Measurements from ENCODE around the gene SRBD1.
A peak's percentile ranks its signal among the peaks of the same experiment; 100 is the strongest.

SRBD1 gene

DNA sequence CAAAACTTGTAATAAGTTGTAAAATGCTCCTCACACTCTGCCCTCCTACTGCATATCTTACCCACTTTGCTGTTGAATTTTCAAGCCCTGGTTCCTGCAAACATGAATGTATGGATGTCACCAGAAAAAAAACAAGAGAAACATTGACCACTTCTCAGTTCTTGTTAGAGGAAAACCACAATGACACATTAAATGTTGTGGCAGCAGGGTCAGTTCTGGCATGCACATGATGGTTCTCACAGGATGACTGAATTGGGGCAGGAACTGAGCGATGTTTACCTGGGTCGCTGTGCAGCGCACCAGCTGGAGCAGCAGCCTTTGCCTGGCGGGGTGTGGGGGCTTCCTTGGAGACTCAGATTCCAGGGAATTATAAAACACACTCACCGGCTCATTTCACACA, 26.4 kb upstream of the SRBD1 start:
- FAIRE-seq (peak; percentile 60), DNase-seq (ENCODE audit: extremely low spot score, insufficient read length, low read depth) (no peak)

DNA sequence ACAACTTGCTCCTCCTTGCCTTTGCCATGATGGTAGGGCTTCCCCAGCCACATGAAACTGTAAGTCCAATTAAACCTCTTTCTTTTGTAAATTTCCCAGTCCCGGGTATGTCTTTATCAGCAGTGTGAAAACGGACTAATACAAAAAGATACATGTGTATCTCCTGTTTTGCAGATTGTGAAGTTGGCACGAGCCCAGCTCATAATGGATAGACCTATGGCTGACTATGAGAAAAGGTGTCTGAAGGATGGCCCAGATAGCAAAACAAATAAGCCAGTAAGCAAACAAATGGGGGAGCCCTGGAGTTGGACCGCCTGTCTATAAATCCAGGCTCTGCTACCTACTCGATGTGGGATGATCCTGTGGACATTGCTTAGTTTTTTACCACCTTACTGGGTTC, 24.9 kb upstream of the SRBD1 start:
- DNase-seq (ENCODE audit: extremely low spot score, insufficient read length, low read depth) (no peak), FAIRE-seq (no peak)

DNA sequence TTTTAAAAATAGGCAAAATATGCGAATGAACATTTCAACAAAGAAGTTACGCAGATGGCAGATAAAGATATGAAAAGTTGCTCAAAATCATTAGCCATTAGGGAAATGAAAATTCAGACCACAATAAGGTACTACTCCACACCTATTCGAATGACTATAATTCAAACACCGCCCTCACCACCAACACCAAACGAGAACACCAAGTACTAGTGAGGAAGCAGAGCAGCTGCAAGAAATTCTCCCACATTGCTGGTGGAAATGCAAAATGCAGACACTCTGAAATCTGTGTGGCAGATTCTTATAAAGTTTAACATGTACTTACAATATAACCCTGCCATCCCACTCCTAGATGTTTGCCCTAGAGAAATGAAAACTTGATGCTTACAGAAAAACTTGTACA, 23.2 kb upstream of the SRBD1 start:
- FAIRE-seq, result no peak
- no peak for DNase-seq (ENCODE audit: extremely low spot score, insufficient read length, low read depth)

DNA sequence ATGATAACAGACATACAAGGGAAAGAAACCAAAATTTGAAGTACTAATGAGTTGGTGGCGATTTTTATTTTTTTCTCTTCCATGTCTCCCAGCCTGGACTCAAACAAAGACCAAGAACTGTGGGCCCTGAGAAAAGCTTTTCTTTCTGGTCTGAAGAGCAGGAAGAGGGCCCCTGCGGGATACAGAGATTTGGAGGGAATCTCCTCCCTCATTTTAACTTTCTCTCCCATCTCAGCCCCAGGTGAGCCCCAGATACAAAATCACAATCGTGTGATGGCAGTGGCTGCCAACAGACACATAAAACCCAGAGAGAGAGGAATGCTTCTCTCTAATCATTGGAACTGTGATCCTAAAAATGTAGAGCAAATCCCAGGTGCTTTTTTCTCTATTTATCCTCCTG, 20.9 kb upstream of the SRBD1 start:
- no peak for FAIRE-seq
- DNase-seq (ENCODE audit: extremely low spot score, insufficient read length, low read depth), result no peak

DNA sequence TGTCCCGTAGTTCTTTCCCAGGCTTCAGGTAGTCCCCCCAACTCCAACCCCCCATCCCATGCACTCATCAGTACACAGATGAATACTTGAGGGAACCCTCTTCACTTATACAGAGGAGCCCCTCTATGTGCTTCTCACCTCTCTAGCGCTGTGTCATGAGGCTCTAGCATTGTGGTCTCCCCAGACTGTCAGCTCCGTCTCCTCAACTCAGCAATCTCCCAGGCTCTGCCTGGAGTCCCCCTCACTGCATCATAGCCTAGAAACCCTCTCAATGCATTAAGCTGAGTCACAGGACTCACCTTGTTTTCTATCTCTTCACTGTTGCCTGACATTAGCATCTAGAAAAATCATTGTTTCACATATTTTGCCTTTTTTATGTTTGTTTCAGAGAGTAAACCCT, 20.3 kb upstream of the SRBD1 start:
- no peak for FAIRE-seq
- no peak for DNase-seq (ENCODE audit: extremely low spot score, insufficient read length, low read depth)

DNA sequence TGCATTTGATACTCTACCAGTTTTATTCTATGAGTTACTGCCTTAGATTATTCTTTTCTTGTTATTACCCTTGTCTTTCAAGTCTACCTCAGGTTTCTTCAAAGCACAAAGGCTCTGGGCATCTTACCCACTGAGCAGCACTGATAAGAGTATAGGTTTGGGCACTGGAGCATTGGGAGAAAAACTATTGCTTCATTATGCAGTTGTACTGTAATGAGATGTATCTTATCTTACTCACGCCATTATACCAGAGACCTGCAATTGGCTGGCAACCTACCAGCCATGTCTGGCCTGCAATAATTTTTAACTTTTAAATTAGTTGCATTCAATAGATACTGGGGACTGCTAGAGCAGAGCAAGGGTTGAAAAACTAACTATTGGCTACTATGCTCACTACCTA, 18.9 kb upstream of the SRBD1 start:
- no peak for DNase-seq (ENCODE audit: extremely low spot score, insufficient read length, low read depth)
- no peak for FAIRE-seq

DNA sequence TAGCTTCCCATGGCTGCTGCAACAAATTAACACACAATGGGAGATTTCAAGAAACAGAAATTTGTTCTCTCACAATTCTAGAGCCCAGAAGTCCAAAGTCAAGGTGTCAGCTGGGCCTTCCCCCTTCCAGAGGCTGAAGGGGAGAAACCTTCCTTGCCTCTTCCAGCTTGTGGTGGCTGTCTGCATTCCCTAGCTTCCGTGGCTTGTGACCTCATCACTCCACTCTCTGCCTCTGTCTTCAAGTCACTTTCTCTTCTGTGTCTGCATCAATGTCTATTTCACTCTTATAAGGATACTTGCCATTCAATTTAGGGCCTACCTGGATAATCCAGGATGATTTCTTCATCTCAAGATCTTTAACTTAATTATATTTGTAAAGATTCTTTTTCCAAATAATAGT, 16.8 kb upstream of the SRBD1 start:
- no peak for DNase-seq (ENCODE audit: extremely low spot score, insufficient read length, low read depth)
- FAIRE-seq, result no peak

DNA sequence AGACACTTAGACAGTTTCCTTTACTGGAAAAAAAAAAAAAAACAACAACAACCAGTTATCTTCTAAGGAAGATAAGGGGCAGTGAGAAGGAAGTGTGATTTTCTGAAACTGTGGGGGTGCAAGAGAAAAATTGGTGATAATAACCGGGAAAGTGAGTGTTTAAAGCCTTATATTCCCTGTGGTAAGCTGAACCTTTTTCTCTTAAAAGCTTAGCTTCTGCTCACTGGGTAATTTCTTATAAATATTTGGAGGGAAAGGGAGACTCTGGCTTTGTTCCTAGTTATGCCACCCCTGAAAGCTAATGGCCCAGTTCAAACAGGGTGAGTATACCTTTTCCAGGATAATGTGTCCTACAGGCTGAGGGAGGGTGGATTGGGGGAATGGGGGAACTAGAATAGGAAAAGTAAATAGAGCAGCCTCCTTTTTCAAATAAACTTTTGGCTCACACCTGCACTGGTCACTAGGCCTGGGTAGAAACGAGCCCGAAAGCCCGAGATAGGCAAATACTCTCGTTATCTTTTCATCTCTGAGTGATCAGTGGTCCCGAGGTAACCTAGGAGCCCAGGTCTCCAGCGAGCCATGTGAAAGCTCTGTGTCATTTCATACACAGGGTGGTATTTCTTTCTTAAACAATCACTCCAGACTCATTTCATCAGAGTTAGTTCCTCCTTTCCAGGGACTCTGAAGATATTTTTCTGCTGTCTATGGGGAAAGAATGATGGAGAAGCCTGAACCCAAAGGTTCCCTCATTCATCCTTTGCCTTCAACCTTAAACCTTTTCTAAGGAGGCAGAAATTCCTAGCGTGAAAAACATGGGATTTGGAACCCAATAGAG, 15.5 kb upstream of the SRBD1 start:
- DNase-seq (ENCODE audit: extremely low spot score, insufficient read length, low read depth), result no peak
- FAIRE-seq, result no peak

DNA sequence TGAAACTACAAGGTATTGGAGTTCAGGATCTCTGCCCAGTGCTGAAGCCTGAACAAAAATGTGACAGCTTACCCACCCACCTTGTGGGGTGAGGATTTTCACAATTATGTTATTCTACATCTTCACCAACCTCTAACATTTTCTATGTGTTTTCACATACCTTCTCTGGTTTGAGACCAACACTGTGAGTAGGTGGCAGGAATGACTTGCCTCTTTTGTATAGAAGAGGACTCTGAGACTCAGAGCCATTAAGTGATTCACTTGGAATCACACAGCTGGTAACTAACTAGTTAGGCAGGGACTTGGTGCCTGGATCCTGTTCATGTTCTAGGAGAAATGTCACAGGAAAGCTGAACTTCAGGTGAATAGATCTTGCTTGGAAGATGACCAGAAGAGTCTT, 14.8 kb upstream of the SRBD1 start:
- DNase-seq (ENCODE audit: extremely low spot score, insufficient read length, low read depth) (no peak), FAIRE-seq (no peak)

DNA sequence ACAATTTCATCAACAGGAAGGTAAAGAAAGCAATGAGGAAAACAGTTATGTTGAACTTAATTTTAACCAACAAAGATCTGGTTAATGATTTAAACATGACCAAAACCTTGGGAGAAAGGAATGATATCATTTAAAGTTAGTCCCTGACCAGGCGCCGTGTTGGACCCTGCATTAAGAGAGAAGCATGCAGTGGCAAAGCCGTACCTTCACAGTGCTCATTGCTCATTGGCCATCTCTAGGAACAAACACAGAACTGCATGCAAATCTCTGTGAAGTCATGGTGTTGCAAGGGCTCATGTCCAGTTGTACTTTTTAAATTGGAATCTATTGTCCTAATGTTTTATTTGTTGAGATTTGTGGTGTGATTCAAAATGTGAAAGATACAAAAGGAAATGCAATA, 12.0 kb upstream of the SRBD1 start:
- DNase-seq (ENCODE audit: extremely low spot score, insufficient read length, low read depth) (no peak), FAIRE-seq (no peak)

DNA sequence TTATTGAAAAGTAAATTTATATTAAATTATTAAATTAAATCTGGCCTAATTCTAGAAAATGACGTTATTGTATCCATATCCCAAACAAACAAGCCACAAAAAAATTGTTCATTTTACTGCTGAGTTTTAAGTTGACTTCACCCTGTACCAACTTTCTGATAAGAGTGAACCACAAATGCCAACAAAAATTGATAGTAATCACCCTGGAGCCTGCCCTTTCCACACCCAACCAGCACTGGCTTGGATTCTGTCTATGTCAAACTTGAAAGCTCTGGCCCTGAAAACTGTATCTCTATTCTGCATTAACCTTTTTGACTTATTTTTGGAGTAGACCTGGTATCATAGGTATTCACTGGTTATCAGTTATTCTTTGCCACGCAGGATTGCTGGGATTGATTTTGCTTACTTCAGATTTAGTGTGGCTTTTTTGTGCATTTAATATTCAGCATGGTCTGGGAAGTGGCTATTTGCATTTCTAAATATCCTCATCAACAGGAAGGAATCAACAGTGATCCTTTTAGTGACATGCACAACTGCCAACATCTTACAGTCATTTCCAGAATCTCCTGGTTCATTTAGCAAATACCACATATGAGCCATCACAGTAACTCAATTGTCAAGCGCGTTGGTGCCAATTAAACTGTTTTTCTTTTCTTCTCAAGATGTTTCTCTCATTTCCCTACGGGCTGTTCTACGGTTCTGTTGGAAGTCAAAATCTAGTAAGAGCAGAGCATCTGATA, 11.4 kb upstream of the SRBD1 start:
- DNase-seq (ENCODE audit: extremely low spot score, insufficient read length, low read depth) (no peak), FAIRE-seq (no peak)

DNA sequence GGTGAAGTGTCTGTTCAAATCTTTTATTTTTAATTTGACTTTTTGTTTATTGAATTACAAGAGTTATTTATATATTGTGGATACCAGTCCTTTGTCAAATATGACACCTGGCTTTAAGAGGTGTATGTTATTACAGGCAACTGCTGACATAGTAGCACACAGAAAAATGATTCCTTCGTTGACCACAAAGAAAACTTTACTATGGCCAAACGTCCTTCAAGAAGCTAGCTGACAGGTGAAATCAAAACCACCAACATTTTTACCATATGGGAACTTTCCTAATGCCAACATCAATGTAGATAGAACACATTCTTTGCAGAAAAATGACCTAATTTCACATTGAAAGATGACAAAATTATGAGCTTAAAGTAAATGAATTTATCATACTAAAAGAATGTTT, 6.4 kb upstream of the SRBD1 start:
- FAIRE-seq (no peak), DNase-seq (ENCODE audit: extremely low spot score, insufficient read length, low read depth) (no peak)

DNA sequence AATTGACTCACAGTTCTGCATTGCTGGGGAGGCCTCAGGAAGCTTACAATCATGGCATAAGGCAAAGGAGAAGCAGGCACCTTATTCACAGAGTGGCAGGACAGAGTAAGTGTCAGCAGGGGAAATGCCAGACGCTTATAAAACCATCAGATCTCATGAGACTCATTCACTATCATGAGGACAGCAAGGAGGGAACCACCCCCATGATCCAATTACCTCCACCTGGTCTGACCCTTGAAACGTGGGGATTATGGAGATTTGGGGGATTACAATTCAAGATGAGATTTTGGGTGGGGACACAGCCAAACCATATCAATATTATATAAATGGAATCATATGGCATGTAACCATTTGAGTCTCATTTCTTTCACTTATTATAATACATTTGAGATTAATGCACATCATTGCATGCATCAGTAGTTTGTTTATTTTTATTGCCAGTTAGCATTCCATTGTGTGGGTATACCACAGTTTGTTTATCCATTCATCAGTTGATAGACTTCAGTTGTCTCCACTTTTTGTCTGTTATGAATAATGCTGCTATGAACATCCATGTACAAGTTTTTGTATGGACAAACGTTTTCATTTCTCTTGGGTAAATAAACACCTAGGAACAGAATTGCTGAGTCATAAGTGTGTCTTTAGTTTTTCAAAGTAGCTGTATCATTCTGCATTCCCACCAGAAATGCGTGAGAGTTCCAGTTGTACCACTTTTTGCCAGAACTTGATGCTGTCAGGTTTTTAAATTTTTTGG, 5.8 kb upstream of the SRBD1 start:
- no peak for DNase-seq (ENCODE audit: extremely low spot score, insufficient read length, low read depth)
- no peak for FAIRE-seq

DNA sequence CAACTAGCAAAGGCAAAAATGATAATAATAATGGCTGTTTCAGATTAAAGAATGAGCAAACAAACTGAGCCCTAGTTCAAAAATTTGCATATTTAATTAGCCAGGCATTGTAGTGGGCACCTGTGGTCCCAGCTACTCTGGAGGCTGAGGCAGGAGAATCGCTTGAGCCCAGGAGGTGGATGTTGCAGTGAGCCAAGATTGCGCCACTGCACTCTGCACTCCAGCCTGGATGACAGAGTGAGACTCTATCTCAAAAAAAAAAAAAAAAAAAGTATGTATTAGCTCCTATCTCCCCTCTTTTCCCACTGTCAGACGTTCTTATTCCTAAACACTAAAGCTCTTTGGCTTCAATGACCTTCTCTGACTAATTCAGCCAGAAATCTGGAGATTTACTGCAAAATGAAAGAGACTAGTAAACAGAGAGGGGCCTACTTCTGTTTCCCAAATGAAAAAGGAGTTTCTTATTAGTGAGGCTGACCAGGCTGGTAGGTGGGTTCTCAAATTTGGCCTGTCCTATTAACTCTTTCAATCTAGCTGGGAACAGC, 3.9 kb upstream of the SRBD1 start:
- DNase-seq (ENCODE audit: extremely low spot score, insufficient read length, low read depth), result no peak
- no peak for FAIRE-seq

DNA sequence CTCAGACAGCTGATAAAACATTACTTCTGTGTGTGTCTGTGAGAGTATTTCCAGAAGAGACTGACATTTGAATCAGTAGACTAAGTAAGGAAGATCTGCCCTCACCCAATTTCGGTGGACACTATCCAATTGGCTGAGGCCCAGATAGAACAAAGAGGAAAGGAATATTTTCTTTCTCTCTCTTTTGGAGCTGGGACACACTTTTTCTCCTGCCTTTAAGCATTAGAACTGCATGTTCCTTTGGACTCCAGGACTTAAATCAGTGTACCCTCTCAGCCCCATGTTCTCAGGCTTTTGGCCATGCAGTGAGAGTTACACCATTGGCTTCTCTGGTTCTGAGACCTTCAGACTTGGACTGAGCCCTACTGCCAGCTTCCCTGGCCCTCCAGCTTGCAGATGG, 3.3 kb upstream of the SRBD1 start:
- DNase-seq (ENCODE audit: extremely low spot score, insufficient read length, low read depth) (no peak), FAIRE-seq (no peak)

DNA sequence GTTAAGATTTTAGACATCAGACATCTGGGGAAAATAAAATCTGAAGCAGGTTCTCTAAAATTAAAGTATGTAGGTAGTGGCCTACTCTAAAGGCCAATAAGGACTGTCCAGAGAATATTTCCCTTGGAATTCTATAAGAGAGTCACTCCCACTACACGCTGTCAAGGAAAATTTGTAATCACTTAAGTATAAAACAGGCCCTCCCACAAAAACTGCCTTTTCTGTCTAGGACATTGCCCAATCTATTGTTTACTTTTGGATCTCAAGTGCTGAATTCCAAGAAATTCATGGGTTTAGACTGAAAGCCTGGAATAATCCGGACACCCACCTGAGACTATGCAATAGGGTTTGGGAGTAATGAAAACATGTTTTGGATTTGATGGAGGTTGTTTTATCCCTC, 1.7 kb upstream of the SRBD1 start:
- FAIRE-seq, result no peak
- DNase-seq (ENCODE audit: extremely low spot score, insufficient read length, low read depth), result no peak

DNA sequence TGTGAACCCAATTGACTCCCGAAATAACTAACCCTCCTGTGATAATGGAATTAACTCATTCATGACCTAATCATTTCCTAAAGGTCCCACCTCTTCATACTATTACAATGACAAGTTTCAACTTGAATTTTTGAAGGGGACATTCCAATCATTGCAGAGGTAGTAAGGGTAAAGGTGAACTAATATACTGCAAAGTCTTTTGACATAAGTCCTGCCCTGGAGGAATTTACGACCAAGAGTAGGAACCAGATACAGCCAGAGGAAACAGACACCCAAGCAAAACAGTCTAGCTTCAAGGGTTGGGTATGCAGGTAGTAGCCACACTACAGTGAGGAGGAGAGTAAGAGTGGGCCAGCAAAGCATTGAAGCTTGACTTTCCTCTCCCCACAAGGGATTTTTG, 1.2 kb upstream of the SRBD1 start:
- FAIRE-seq (no peak), DNase-seq (ENCODE audit: extremely low spot score, insufficient read length, low read depth) (no peak)

DNA sequence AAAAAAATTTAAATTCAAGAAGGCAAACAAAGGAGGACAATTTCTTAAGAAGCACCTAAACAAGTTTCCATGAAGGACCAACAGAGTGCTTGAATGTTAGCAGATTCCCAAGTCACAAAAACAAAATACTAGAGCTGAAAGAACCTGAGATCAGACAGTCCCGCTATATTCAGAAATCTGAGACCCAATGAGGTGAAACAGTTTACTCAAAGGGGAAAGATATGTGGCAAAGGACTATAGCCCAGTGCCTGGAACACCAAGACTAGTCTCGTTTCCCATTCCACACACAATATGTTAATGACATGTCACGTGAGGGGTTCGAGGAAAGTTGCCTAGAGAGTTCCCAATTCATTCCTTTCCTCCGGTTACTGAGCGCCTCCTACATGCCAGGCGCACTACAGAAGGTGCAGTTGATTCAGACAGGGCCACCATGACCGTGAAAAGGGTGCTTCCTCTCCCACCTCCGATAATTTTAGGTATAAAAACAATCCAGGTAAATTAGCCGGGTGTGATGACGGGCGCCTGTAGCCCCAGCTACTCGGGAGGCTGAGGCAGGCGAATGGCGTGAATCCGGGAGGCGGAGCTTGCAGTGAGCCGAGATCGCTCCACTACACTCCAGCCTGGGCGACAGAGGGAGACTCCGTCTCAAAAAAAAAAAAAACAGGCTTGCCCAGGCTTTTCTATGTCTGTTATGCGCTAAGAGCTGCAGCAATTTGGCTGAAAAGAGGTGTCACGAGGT, 617 bp downstream of the SRBD1 start:
- no peak for DNase-seq (ENCODE audit: extremely low spot score, insufficient read length, low read depth)
- FAIRE-seq, result peak; percentile 62

DNA sequence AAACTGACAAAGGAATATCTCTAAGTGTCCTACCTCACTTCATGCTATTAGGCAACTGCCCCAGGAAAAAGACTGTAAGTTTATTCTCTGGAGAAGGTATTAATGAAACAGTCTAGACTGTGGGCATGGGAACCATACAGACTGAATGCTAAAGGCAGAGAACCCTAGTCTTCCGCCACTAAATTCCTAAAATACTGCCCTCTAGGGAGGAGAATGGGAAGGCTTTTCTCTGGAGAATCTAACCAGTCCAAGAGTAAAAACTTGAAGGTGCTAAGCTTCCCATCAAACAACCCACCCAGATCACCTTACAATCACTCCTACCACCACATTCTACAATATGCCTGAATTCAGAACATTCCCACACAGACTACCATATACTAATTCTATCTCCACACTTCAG, 3.4 kb downstream of the SRBD1 start:
- no peak for DNase-seq (ENCODE audit: extremely low spot score, insufficient read length, low read depth)
- peak; percentile 29 for FAIRE-seq

DNA sequence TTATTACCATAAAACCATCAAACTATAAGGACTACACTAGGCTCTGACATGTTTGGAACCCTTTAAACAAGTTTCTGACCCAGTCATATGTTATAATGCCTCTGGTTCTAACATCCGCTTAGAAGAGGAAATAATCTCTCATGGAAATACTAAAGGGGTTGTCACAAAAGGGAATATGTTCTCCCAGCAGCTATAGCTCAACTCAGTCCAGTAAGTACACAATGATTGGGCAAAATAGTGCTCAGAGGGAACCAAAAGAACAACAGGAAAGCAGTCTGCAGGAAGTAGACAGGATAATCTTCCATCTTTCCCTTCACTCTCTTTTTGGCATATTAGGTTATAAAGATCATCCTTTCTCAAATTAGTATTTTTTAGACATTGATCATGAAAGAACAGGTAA, 4.3 kb downstream of the SRBD1 start:
- FAIRE-seq, result no peak
- DNase-seq (ENCODE audit: extremely low spot score, insufficient read length, low read depth), result no peak

Data from GM18507 (cell line).